ENCODE data around the gene PGA4.

DNA sequence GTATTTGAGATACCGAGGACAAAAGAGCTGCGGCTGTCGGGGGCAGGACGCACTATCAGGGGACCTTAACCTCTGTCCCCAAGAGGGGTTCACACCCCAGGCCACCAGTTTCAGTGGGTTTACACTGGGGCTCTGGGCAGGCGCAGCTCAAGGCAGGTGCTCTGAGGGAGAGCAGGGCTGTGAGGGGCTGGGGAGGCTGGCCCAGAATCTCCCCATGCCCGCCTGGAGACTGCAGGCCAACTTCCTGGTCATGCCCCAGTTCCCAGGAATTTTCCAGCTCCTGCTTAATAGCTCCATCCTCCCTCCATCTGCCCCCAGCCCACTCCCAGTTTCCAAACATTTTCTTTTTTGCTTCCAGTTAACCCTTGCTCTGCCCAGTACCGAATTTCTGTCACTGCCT is 26.4 kb upstream of the PGA4 start:
- TF ChIP-seq, protein P1, sequence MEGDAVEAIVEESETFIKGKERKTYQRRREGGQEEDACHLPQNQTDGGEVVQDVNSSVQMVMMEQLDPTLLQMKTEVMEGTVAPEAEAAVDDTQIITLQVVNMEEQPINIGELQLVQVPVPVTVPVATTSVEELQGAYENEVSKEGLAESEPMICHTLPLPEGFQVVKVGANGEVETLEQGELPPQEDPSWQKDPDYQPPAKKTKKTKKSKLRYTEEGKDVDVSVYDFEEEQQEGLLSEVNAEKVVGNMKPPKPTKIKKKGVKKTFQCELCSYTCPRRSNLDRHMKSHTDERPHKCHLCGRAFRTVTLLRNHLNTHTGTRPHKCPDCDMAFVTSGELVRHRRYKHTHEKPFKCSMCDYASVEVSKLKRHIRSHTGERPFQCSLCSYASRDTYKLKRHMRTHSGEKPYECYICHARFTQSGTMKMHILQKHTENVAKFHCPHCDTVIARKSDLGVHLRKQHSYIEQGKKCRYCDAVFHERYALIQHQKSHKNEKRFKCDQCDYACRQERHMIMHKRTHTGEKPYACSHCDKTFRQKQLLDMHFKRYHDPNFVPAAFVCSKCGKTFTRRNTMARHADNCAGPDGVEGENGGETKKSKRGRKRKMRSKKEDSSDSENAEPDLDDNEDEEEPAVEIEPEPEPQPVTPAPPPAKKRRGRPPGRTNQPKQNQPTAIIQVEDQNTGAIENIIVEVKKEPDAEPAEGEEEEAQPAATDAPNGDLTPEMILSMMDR (conservative IDR thresholded peaks at IDR 0.05) = no peak
- no peak for TF ChIP-seq ZFX (IDR thresholded peaks at IDR 0.05)

Data from C4-2B (cell line).